HCT116 (cell line): ENCODE data around the gene ABR. TPM values are rescaled to one million over a fixed set of nuclear protein-coding genes. Genes with fewer than 3 reads are reported as not detected.

ENCODE experiments used
- ATAC-seq: fragments of 200-7000 bp; cut with Tn5 transposase; 2 replicates; pipeline ENCODE4 v1.9.1; 2020; ENCODE audit warnings: mild to moderate bottlenecking, moderate library complexity
- BruUV-seq: library from RNA; stranded (reverse); fragments of 400-500 nt; replicated peaks from 2 replicates; lab custom pipeline; 2021; lab: Mats Ljungman, UMichigan
- CTCF ChIA-PET: fragments of 300-600 bp; sonication (Branson Sonifier 250); formaldehyde crosslinking; loops from one replicate; lab custom pipeline; 2021; ENCODE audit warnings: antibody characterized with exemption; lab: Charles Lee
- POLR2A ChIA-PET: fragments of 300-600, 350-600 bp; sonication (Branson Sonifier 250); formaldehyde crosslinking; loops from one replicate; lab custom pipeline; 2021; ENCODE audit warnings: antibody characterized with exemption; lab: Charles Lee
- RAD21 ChIA-PET, 2 experiments: fragments of 300-600 bp; sonication (Branson Sonifier 250); formaldehyde crosslinking; loops; one replicate each; lab custom pipeline; 2023; ENCODE audit warnings: low total read pairs in 2 of 2; ENCODE audit not compliant: uncharacterized antibody in 2 of 2, unreplicated experiment in 2 of 2, low non-redundant PET in 1 of 2; lab: Charles Lee
- DNase-seq: peaks from one replicate; pipeline ENCODE4 v3.0.0-alpha.2; 2010; ENCODE audit warnings: low read depth, low spot score
- H2AFZ ChIP-seq: fragments of 200-600 bp; shearing (Covaris generic), sonication (generic); 2 replicates; pipeline ENCODE4 v1.6.1; 2017; ENCODE audit warnings: low read depth, mixed run types, mixed read lengths, antibody characterized with exemption, low read length; ENCODE audit not compliant: poor library complexity, severe bottlenecking
- H3K27ac ChIP-seq: 2 replicates; pipeline ENCODE4 v1.5.1; 2012; ENCODE audit warnings: low read depth, low read length
- H3K27me3 ChIP-seq: fragments of 200-600 bp; sonication (generic); 2 replicates; pipeline ENCODE4 v1.6.1; 2016; ENCODE audit warnings: mixed run types, low read length, mixed read lengths; ENCODE audit not compliant: insufficient read depth
- H3K36me3 ChIP-seq, 2 experiments: fragments of 200-500 bp in 1 of 2; fragments of 200-600 bp in 1 of 2; sonication (Bioruptor generic) in 1 of 2; sonication (generic) in 1 of 2; 2 replicates each; pipeline versions ENCODE4 v1.5.1 to v1.6.1; 2014 to 2016; ENCODE audit warnings: low read length in 2 of 2, inconsistent platforms in 1 of 2, mixed read lengths in 1 of 2, mixed run types in 1 of 2; ENCODE audit not compliant: insufficient read depth in 2 of 2, control insufficient read depth in 1 of 2
- H3K4me1 ChIP-seq, 2 experiments: fragments of 200-600 bp in 1 of 2; sonication (generic) in 1 of 2; 2 replicates each; pipeline versions ENCODE4 v1.5.1 to v1.6.1; 2012 to 2017; ENCODE audit warnings: low read length in 2 of 2, inconsistent platforms in 1 of 2, mild to moderate bottlenecking in 1 of 2, mixed read lengths in 1 of 2, mixed run types in 1 of 2, moderate library complexity in 1 of 2; ENCODE audit not compliant: insufficient read depth in 2 of 2, control insufficient read depth in 1 of 2
- H3K4me2 ChIP-seq: fragments of 200-600 bp; sonication (generic); 2 replicates; pipeline ENCODE4 v1.6.1; 2017; ENCODE audit warnings: mixed run types, low read length, mixed read lengths
- H3K4me3 ChIP-seq, 2 experiments: fragments of 200-600 bp in 1 of 2; sonication (generic) in 1 of 2; replicated peaks in 1 of 2; 2 replicates each; pipeline ENCODE4 v1.5.1; 2011 to 2016; ENCODE audit warnings: low read length in 2 of 2, control low read depth in 1 of 2, low read depth in 1 of 2, mild to moderate bottlenecking in 1 of 2, mixed read lengths in 1 of 2, mixed run types in 1 of 2
- H3K79me2 ChIP-seq: fragments of 200-600 bp; sonication (generic); 2 replicates; pipeline ENCODE4 v1.6.1; 2017; ENCODE audit warnings: mild to moderate bottlenecking, mixed run types, low read length, moderate library complexity, mixed read lengths; ENCODE audit not compliant: insufficient read depth
- H3K9ac ChIP-seq: fragments of 200-600 bp; sonication (generic); 2 replicates; pipeline ENCODE4 v1.6.1; 2016; ENCODE audit warnings: low read length, mixed read lengths
- H3K9me2 ChIP-seq: fragments of 200-600 bp; sonication (generic), shearing (Covaris generic); 2 replicates; pipeline ENCODE4 v1.6.1; 2017; ENCODE audit warnings: mixed run types, mild to moderate bottlenecking, moderate library complexity; ENCODE audit not compliant: insufficient read depth
- H3K9me3 ChIP-seq, 2 experiments: fragments of 200-500 bp in 1 of 2; fragments of 200-600 bp in 1 of 2; sonication (Bioruptor generic) in 1 of 2; sonication (generic) in 1 of 2; 2 replicates each; pipeline ENCODE4 v1.6.1; 2014 to 2017; ENCODE audit warnings: low read length in 2 of 2, mixed read lengths in 2 of 2, inconsistent platforms in 1 of 2, low read depth in 1 of 2, mild to moderate bottlenecking in 1 of 2, mixed run types in 1 of 2, moderate library complexity in 1 of 2; ENCODE audit not compliant: control insufficient read depth in 1 of 2, insufficient read depth in 1 of 2
- H4K20me1 ChIP-seq: fragments of 200-600 bp; sonication (generic), shearing (Covaris generic); 2 replicates; pipeline ENCODE4 v1.6.1; 2017; ENCODE audit warnings: mixed run types, mild to moderate bottlenecking, moderate library complexity; ENCODE audit not compliant: insufficient read depth
- CBX3 ChIP-seq: IDR thresholded peaks from 2 replicates; pipeline ENCODE4 v1.6.1; 2012; ENCODE audit warnings: low read depth
- CEBPB ChIP-seq: IDR thresholded peaks from 2 replicates; pipeline ENCODE4 v1.6.1; 2012; ENCODE audit warnings: low read depth
- CTCF ChIP-seq, 3 experiments: fragments of 200-600 bp in 1 of 3; sonication (generic) in 1 of 3; IDR thresholded peaks in 2 of 3; conservative IDR thresholded peaks in 1 of 3; 2 replicates each; pipeline ENCODE4 v1.5.1; 2012 to 2017; ENCODE audit warnings: low read depth in 2 of 3, low read length in 2 of 3, antibody characterized with exemption in 1 of 3, borderline replicate concordance in 1 of 3, control low read depth in 1 of 3, mild to moderate bottlenecking in 1 of 3, mixed read lengths in 1 of 3, mixed run types in 1 of 3, moderate library complexity in 1 of 3; ENCODE audit not compliant: insufficient read depth in 1 of 3
- EGR1 ChIP-seq: IDR thresholded peaks from 2 replicates; pipeline ENCODE4 v1.6.1; 2012; ENCODE audit warnings: low read depth
- ELF1 ChIP-seq: IDR thresholded peaks from 2 replicates; pipeline ENCODE4 v1.6.1; 2012; ENCODE audit warnings: low read depth, borderline replicate concordance
- EZH2phosphoT487 ChIP-seq: fragments of 200-600 bp; IDR thresholded peaks from 2 replicates; pipeline ENCODE4 v1.6.1; 2018; ENCODE audit warnings: antibody characterized with exemption, borderline replicate concordance
- FOSL1 ChIP-seq: IDR thresholded peaks from 2 replicates; pipeline ENCODE4 v1.6.1; 2012; ENCODE audit warnings: low read depth
- JUND ChIP-seq: IDR thresholded peaks from 2 replicates; pipeline ENCODE4 v1.6.1; 2012
- MAX ChIP-seq: IDR thresholded peaks from 2 replicates; pipeline ENCODE4 v1.6.1; 2012
- POLR2AphosphoS5 ChIP-seq: IDR thresholded peaks from 2 replicates; pipeline ENCODE4 v1.6.1; 2011; ENCODE audit warnings: mild to moderate bottlenecking, low read depth, low read length, moderate library complexity
- RAD21 ChIP-seq: IDR thresholded peaks from 2 replicates; pipeline ENCODE4 v1.6.1; 2012; ENCODE audit warnings: low read depth, mild to moderate bottlenecking
- REST ChIP-seq: IDR thresholded peaks from 2 replicates; pipeline ENCODE4 v1.6.1; 2012; ENCODE audit warnings: low read depth
- SP1 ChIP-seq: IDR thresholded peaks from 2 replicates; pipeline ENCODE4 v1.6.1; 2012; ENCODE audit warnings: low read depth
- SRF ChIP-seq: IDR thresholded peaks from 2 replicates; pipeline ENCODE4 v1.6.1; 2012; ENCODE audit warnings: low read depth
- TCF7L2 ChIP-seq: IDR thresholded peaks from 2 replicates; pipeline ENCODE4 v1.7.0; 2011; ENCODE audit warnings: borderline replicate concordance, inconsistent platforms; ENCODE audit not compliant: insufficient read depth, insufficient read length; ENCODE audit errors: extremely low read depth
- ZBTB33 ChIP-seq: IDR thresholded peaks from 2 replicates; pipeline ENCODE4 v1.6.1; 2011; ENCODE audit warnings: mild to moderate bottlenecking, low read length, moderate library complexity; ENCODE audit not compliant: insufficient replicate concordance; ENCODE audit errors: extremely low read depth
- ZFX ChIP-seq: fragments of 450-650 bp; IDR thresholded peaks from 2 replicates; pipeline ENCODE4 v1.6.1; 2017
- ZNF274 ChIP-seq: fragments of 200-500 bp; sonication (Bioruptor generic); IDR thresholded peaks from 2 replicates; pipeline ENCODE4 v1.6.1; 2014; ENCODE audit warnings: mild to moderate bottlenecking, low read depth, low read length, inconsistent platforms
- intact Hi-C: fragments of 100-400 bp; cut with micrococcal nuclease; formaldehyde crosslinking; loops from 2 replicates; pipeline ENCODE4 v1.10.0; 2022
- total RNA-seq: library from RNA; stranded (reverse); gene quantifications from one replicate; pipeline ENCODE4 v1.2.1, GENCODE V29; 2021; ENCODE audit not compliant: unreplicated experiment

ABR gene
- total RNA-seq, 1 experiment from 2014 or later, result 58.5 TPM

- H3K4me3 ChIP-seq, result no peak overlapping the region
- ATAC-seq (no peak), DNase-seq (no peak)
- no peaks in the 10 kb centered on the region for H3K36me3 ChIP-seq
- POLR2A ChIA-PET, result no interaction called here
- no peak overlapping the region for H3K4me2 ChIP-seq
- RAD21 ChIA-PET, result no interaction called here
- no peaks in the 10 kb centered on the region for H3K27me3 ChIP-seq
- no peak overlapping the region for H3K27ac ChIP-seq
- H3K79me2 ChIP-seq, result no peaks in the 10 kb centered on the region
- CTCF ChIA-PET, result no interaction called here
- no peaks in the 10 kb centered on the region for H4K20me1 ChIP-seq
- no peak overlapping the region for H3K9ac ChIP-seq
- no peaks in the 10 kb centered on the region for H3K9me2 ChIP-seq
- H3K4me1 ChIP-seq, result peaks cover 6 to 13% of the 10 kb centered on the region in 2 experiments
- no peak overlapping the region for H2AFZ ChIP-seq
- intact Hi-C loops, result no loop called here
- TF ChIP-seq ZNF274 (no peak), SRF (no peak), MAX (no peak), RAD21 (no peak), POLR2AphosphoS5 (no peak), EGR1 (no peak), EZH2phosphoT487 (no peak), CBX3 (no peak), ELF1 (no peak), ZFX (no peak), SP1 (no peak), FOSL1 (no peak), JUND (no peak), ZBTB33 (no peak), REST (no peak), CTCF (IDR thresholded peaks at IDR 0.05 in 2 of 3, conservative IDR thresholded peaks at IDR 0.05 in 1 of 3; ENCODE audit: borderline replicate concordance in 1 of 3, insufficient read depth in 1 of 3, low read depth in 2 of 3, low read length in 2 of 3) (no peak), CEBPB (no peak), TCF7L2 (no peak)
- no TSS peak for BruUV-seq
- H3K9me3 ChIP-seq, result no peaks in the 10 kb centered on the region
These were observed 89.9 kb downstream of the ABR start for GRCh38 chr17:1089915-1090314.
